Stomach (tissue), 4 donors: ENCODE results near the gene ACKR3.

ENCODE experiments used
- POLR2A ChIP-seq, 4 donors: fragments of 450-650 bp; IDR thresholded peaks; one replicate each; pipeline ENCODE4 v1.6.1; 2016; ENCODE audit warnings: antibody characterized with exemption in 4 of 4, control low read depth in 2 of 4, mild to moderate bottlenecking in 1 of 4, moderate library complexity in 1 of 4
- TF ChIP-seq, protein P1 (sequence below), 7 experiments: fragments of 450-650 bp in 4 of 7; fragments of 200-600 bp in 3 of 7; sonication (generic) in 3 of 7; IDR thresholded peaks; one replicate each; pipeline ENCODE4 v1.5.1; 2016 to 2019; ENCODE audit warnings: antibody characterized with exemption in 7 of 7, control low read depth in 2 of 7, mild to moderate bottlenecking in 1 of 7

DNA sequence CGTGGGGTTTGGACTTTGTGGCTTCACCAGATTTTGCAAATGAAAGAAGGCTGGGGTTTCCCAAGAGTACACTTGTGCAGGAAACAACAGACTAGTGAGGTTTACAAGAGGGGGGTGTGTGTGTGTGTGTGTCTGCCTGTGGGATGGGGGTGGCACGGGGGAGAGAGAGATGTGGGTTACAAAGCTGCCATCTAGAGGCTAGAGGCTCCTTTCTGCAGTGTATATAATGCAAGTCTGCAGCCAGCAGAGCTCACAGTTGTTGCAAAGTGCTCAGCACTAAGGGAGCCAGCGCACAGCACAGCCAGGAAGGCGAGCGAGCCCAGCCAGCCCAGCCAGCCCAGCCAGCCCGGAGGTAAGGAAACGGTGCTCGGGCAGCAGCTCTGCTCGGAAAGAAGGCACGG, at the start of gene ACKR3:
- TF ChIP-seq, protein P1, sequence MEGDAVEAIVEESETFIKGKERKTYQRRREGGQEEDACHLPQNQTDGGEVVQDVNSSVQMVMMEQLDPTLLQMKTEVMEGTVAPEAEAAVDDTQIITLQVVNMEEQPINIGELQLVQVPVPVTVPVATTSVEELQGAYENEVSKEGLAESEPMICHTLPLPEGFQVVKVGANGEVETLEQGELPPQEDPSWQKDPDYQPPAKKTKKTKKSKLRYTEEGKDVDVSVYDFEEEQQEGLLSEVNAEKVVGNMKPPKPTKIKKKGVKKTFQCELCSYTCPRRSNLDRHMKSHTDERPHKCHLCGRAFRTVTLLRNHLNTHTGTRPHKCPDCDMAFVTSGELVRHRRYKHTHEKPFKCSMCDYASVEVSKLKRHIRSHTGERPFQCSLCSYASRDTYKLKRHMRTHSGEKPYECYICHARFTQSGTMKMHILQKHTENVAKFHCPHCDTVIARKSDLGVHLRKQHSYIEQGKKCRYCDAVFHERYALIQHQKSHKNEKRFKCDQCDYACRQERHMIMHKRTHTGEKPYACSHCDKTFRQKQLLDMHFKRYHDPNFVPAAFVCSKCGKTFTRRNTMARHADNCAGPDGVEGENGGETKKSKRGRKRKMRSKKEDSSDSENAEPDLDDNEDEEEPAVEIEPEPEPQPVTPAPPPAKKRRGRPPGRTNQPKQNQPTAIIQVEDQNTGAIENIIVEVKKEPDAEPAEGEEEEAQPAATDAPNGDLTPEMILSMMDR (IDR thresholded peaks at IDR 0.05): peak in 4 of 7 experiments; percentile 26 to 51 (median 43)
- peak in 1 of 4 donors; percentile 29 for TF ChIP-seq POLR2A (IDR thresholded peaks at IDR 0.05)
